Neural progenitor cell (in vitro differentiated cells): ENCODE data around the gene RBBP4.

Experiments used
- EZH2phosphoT487 ChIP-seq: fragments of 200-600 bp; sonication (generic); IDR thresholded peaks from 2 replicates; pipeline ENCODE4 v1.6.1; 2017; ENCODE audit warnings: antibody characterized with exemption
- TF ChIP-seq, protein P1 (sequence below): fragments of 200-600 bp; sonication (generic); IDR thresholded peaks from 2 replicates; pipeline ENCODE4 v1.5.1; 2017; ENCODE audit warnings: antibody characterized with exemption, mild to moderate bottlenecking

- no peak for TF ChIP-seq EZH2phosphoT487
- TF ChIP-seq, protein P1, sequence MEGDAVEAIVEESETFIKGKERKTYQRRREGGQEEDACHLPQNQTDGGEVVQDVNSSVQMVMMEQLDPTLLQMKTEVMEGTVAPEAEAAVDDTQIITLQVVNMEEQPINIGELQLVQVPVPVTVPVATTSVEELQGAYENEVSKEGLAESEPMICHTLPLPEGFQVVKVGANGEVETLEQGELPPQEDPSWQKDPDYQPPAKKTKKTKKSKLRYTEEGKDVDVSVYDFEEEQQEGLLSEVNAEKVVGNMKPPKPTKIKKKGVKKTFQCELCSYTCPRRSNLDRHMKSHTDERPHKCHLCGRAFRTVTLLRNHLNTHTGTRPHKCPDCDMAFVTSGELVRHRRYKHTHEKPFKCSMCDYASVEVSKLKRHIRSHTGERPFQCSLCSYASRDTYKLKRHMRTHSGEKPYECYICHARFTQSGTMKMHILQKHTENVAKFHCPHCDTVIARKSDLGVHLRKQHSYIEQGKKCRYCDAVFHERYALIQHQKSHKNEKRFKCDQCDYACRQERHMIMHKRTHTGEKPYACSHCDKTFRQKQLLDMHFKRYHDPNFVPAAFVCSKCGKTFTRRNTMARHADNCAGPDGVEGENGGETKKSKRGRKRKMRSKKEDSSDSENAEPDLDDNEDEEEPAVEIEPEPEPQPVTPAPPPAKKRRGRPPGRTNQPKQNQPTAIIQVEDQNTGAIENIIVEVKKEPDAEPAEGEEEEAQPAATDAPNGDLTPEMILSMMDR: no peak
These were observed 66.5 kb downstream of the RBBP4 start for GRCh38 chr1:32717503-32717902.
